Epithelial cell of prostate (primary cell): ENCODE results near the gene NAA25.
"Not testable (repeated sequence)": the region's sequence is repeated elsewhere in the genome, so short reads cannot be mapped to it uniquely, and the experiment has no call there.

Source experiments
- DNase-seq: peaks from one replicate; pipeline ENCODE4 v3.0.0-alpha.2; 2011; ENCODE audit warnings: low read depth, low spot score
- H3K27ac ChIP-seq: fragments of 450-650 bp; 2 replicates; pipeline ENCODE4 v1.5.1; 2017; ENCODE audit warnings: mild to moderate bottlenecking

Gene NAA25

GRCh38 chr12:112117685-112118084 is 9.1 kb upstream of the NAA25 start:
- peak overlapping the region; percentile 87 for H3K27ac ChIP-seq
- DNase-seq = no peak

GRCh38 chr12:112116232-112117060 is 7.9 kb upstream of the NAA25 start:
- peak overlapping the region; percentile 87 for H3K27ac ChIP-seq
- DNase-seq = no peak

GRCh38 chr12:112115259-112116045 is 6.9 kb upstream of the NAA25 start:
- no peak for DNase-seq
- H3K27ac ChIP-seq = no peak overlapping the region

- H3K27ac ChIP-seq = peak overlapping the region; percentile 86
- peak; percentile 78 for DNase-seq
Observed at GRCh38 chr12:112112409-112113133, 4.0 kb upstream of the NAA25 start.

GRCh38 chr12:112111931-112112330 is 3.3 kb upstream of the NAA25 start:
- no peak for DNase-seq

GRCh38 chr12:112110787-112111662 is 2.4 kb upstream of the NAA25 start:
- H3K27ac ChIP-seq, DNase-seq: not testable (repeated sequence)

More at GRCh38 chr12:112111931-112112330, 3.3 kb upstream of the NAA25 start:
- peak overlapping the region; percentile 86 for H3K27ac ChIP-seq

GRCh38 chr12:112107306-112108201 is 1.0 kb downstream of the NAA25 start:
- no peak for DNase-seq

GRCh38 chr12:112105891-112106290 is 2.7 kb downstream of the NAA25 start:
- DNase-seq = no peak
- H3K27ac ChIP-seq = no peak overlapping the region

More at GRCh38 chr12:112107306-112108201, 1.0 kb downstream of the NAA25 start:
- peak overlapping the region; percentile 92 for H3K27ac ChIP-seq

- no peak for DNase-seq
- no peak overlapping the region for H3K27ac ChIP-seq
Observed at GRCh38 chr12:112103758-112104503, 4.7 kb downstream of the NAA25 start.

- DNase-seq = not testable (repeated sequence)
Observed at GRCh38 chr12:112102746-112103145, 5.8 kb downstream of the NAA25 start.

GRCh38 chr12:112102127-112102526 is 6.5 kb downstream of the NAA25 start:
- H3K27ac ChIP-seq = no peak overlapping the region
- DNase-seq = no peak

More at GRCh38 chr12:112102746-112103145, 5.8 kb downstream of the NAA25 start:
- H3K27ac ChIP-seq = not testable (repeated sequence)

- DNase-seq, H3K27ac ChIP-seq: not testable (repeated sequence)
Observed at GRCh38 chr12:112100500-112100899, 8.1 kb downstream of the NAA25 start.

- H3K27ac ChIP-seq = peak overlapping the region; percentile 70
- DNase-seq = no peak
Observed at GRCh38 chr12:112097641-112098040, 10.9 kb downstream of the NAA25 start.

- H3K27ac ChIP-seq = peak overlapping the region; percentile 70
- peak; percentile 67 for DNase-seq
Observed at GRCh38 chr12:112096667-112097066, 11.9 kb downstream of the NAA25 start.

GRCh38 chr12:112096070-112096469 is 12.5 kb downstream of the NAA25 start:
- DNase-seq = no peak
- peak overlapping the region; percentile 70 for H3K27ac ChIP-seq

GRCh38 chr12:112091563-112091962 is 17.0 kb downstream of the NAA25 start:
- no peak overlapping the region for H3K27ac ChIP-seq
- DNase-seq = no peak

- no peak overlapping the region for H3K27ac ChIP-seq
- DNase-seq = no peak
Observed at GRCh38 chr12:112087851-112088250, 20.7 kb downstream of the NAA25 start.
